Measurements from ENCODE around the gene EML4.

The EML4 gene

GRCh38 chr2:42138163-42139015, 30.8 kb upstream of the EML4 start:
- H3K4me3 ChIP-seq (ENCODE audit: low read depth, low read length) = no peak overlapping the region
- DNase-seq (ENCODE audit: low read depth) = peak; percentile 25
- no peak for TF ChIP-seq CTCF (IDR thresholded peaks at IDR 0.05; ENCODE audit: control insufficient read depth, extremely low read depth, insufficient read depth)

DNA sequence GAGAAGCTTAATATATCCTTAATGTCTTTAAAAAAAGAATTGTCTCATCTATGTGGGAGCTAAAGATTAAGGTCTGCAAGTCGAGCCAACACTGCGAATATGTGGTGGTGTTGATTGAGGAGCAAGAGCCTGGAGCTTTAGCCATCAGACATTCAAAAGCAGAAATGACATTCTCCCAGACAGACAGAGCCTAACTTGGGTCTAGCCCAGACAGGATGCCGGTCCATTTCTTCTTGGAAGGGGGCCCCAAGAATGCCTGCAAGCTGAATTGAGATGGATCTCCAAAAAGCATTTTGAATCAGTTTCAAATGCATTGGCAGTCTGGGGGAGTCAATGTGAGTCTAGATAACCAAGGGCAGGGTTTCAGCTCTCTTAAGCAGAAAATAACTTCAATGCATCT, 30.1 kb upstream of the EML4 start:
- no peak overlapping the region for H3K4me3 ChIP-seq (ENCODE audit: low read depth, low read length)
- TF ChIP-seq CTCF (IDR thresholded peaks at IDR 0.05; ENCODE audit: control insufficient read depth, extremely low read depth, insufficient read depth) = no peak
- DNase-seq (ENCODE audit: low read depth) = no peak

- DNase-seq (ENCODE audit: low read depth) = no peak
- no peak for TF ChIP-seq CTCF (IDR thresholded peaks at IDR 0.05; ENCODE audit: control insufficient read depth, extremely low read depth, insufficient read depth)
- H3K4me3 ChIP-seq (ENCODE audit: low read depth, low read length) = no peak overlapping the region
Observed at GRCh38 chr2:42140496-42140895, 28.7 kb upstream of the EML4 start.

- no peak for DNase-seq (ENCODE audit: low read depth)
- TF ChIP-seq CTCF (IDR thresholded peaks at IDR 0.05; ENCODE audit: control insufficient read depth, extremely low read depth, insufficient read depth) = no peak
- H3K4me3 ChIP-seq (ENCODE audit: low read depth, low read length) = no peak overlapping the region
Observed at GRCh38 chr2:42141687-42142546, 27.2 kb upstream of the EML4 start.

DNA sequence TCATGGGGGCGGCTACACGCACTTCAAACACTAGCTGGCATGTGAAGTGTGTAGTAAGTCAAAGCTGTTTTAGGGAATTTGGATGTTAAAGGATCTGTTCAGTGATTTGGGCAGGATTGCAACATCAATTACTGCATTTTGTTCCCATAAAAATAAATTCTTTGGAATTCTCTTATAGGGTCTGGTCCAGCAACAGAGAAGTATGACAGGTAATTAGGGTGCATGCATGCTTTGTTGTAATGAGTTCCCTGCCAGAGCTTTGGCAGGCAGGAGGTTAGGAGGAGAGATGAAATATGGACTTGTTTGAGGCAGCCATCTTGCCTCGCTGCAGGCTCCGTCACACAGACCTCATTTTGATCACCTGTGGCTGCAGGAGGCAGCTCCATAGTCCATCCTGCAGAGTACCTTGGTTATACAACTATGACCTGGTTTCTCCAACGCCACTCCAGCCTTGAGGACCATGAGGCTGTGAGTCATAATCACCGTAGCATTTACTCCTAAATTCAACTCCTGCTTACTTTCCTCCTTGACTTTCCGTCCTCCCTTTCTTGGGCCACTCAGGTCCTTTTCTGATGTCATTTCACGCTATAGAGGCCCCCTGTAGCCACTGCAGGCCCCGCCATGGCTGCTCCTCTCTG, 26.5 kb upstream of the EML4 start:
- H3K4me3 ChIP-seq (ENCODE audit: low read depth, low read length) = no peak overlapping the region
- DNase-seq (ENCODE audit: low read depth) = no peak
- no peak for TF ChIP-seq CTCF (IDR thresholded peaks at IDR 0.05; ENCODE audit: control insufficient read depth, extremely low read depth, insufficient read depth)

- peak; percentile 22 for DNase-seq (ENCODE audit: low read depth)
- no peak overlapping the region for H3K4me3 ChIP-seq (ENCODE audit: low read depth, low read length)
- TF ChIP-seq CTCF (IDR thresholded peaks at IDR 0.05; ENCODE audit: control insufficient read depth, extremely low read depth, insufficient read depth) = no peak
Observed at GRCh38 chr2:42147641-42148274, 21.4 kb upstream of the EML4 start.
